ENCODE results near the gene OPRM1. TPM values are rescaled to one million over a fixed set of nuclear protein-coding genes. Genes with fewer than 3 reads are reported as not detected.
A peak's percentile ranks its signal among the peaks of the same experiment; 100 is the strongest.

The OPRM1 gene
- total RNA-seq, 1 donor from 2014 or later, result not detected

DNA sequence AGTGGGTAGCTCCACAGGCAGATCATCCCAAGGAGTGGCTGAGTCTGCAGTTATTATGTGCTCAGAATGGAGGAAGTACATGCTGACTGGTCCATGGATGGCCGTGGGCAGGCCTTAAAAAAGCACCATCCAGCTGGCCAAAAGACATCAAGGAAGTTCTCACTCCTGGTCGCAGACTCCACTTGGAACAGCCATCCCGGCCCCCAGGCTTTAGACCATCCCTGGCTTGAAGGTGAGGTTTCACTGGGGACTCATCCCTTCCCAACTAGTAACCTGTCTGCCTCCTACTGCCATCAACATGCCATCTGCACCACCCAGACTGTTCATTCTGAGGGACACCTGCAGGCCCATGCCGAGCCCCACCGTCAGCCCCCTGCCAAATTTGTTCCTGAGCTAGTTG, 36.1 kb upstream of the OPRM1 start:
- TF ChIP-seq, protein P1, sequence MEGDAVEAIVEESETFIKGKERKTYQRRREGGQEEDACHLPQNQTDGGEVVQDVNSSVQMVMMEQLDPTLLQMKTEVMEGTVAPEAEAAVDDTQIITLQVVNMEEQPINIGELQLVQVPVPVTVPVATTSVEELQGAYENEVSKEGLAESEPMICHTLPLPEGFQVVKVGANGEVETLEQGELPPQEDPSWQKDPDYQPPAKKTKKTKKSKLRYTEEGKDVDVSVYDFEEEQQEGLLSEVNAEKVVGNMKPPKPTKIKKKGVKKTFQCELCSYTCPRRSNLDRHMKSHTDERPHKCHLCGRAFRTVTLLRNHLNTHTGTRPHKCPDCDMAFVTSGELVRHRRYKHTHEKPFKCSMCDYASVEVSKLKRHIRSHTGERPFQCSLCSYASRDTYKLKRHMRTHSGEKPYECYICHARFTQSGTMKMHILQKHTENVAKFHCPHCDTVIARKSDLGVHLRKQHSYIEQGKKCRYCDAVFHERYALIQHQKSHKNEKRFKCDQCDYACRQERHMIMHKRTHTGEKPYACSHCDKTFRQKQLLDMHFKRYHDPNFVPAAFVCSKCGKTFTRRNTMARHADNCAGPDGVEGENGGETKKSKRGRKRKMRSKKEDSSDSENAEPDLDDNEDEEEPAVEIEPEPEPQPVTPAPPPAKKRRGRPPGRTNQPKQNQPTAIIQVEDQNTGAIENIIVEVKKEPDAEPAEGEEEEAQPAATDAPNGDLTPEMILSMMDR (conservative IDR thresholded peaks at IDR 0.05; ENCODE audit: low read depth, low read length), result no peak
- no peak for DNase-seq (ENCODE audit: low read depth)
- H3K4me3 ChIP-seq (ENCODE audit: low read depth, low read length), result no peak overlapping the region

GRCh38 chr6:154010371-154010770, 28.7 kb upstream of the OPRM1 start:
- H3K4me3 ChIP-seq (ENCODE audit: low read depth, low read length), result no peak overlapping the region
- TF ChIP-seq, protein P1 (conservative IDR thresholded peaks at IDR 0.05; ENCODE audit: low read depth, low read length), result no peak
- no peak for DNase-seq (ENCODE audit: low read depth)

- H3K4me3 ChIP-seq (ENCODE audit: low read depth, low read length), result no peak overlapping the region
- DNase-seq (ENCODE audit: low read depth), result no peak
- TF ChIP-seq, protein P1 (conservative IDR thresholded peaks at IDR 0.05; ENCODE audit: low read depth, low read length), result no peak
Measured at GRCh38 chr6:154012852-154013251, 26.2 kb upstream of the OPRM1 start.

DNA sequence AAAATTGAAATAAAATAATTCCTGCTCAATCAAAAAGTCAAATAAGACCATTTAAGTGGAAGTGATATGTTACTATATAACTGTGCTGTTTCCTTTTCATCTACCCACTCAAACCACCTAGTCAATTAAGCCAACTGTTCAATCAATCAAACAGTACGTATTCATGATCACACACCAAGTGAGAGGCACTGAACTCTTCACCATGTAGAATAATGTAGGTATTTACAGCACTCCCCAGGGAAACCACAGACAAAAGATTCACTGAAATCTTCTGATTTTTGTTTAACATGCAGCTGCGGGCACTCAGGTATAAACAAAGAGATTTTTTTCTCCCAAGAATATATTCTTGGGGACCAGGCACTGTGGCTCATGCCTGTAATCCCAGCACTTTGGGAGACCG, 21.3 kb upstream of the OPRM1 start:
- no peak overlapping the region for H3K4me3 ChIP-seq (ENCODE audit: low read depth, low read length)
- TF ChIP-seq, protein P1 (conservative IDR thresholded peaks at IDR 0.05; ENCODE audit: low read depth, low read length), result no peak
- no peak for DNase-seq (ENCODE audit: low read depth)

DNA sequence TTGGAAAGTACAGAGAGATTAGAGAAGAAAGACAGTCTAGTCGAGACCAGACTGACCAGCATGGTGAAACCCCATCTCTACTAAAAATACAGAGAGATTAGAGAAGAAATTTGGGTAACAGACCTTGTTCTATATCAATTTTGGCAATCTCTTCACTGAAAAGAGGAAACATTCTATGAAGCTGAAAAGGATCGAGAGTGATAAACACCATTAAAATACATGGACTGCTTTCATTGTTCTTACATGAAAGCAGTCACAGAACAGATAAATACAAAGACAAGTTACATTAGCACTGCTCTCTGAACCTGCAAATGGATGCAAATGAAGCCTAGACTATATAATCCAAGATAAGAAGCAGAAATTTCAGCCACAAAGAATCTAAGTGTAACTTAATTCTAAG, 8.4 kb upstream of the OPRM1 start:
- no peak for DNase-seq (ENCODE audit: low read depth)
- no peak overlapping the region for H3K4me3 ChIP-seq (ENCODE audit: low read depth, low read length)
- TF ChIP-seq, protein P1 (conservative IDR thresholded peaks at IDR 0.05; ENCODE audit: low read depth, low read length), result no peak

DNA sequence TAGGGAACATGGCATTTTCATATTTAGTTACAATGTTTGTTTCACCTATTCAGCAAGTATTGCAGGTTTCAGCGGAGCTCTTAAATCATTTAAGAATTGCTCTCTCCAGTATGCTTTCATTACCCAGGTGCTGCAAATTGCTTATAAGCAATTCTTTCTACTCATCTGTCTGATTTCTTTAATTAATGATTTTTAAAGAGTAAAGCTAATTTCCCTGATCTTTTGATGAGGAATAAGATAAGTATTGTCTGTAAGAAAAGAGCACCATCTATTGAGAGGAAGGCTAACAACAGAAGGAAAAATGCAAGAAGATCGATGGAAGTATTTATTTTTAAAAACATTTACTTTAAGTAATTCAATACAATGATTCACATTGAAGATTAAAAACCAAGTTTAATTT, 2.0 kb downstream of the OPRM1 start:
- DNase-seq (ENCODE audit: low read depth), result no peak
- H3K4me3 ChIP-seq (ENCODE audit: low read depth, low read length), result no peak overlapping the region
- TF ChIP-seq, protein P1 (conservative IDR thresholded peaks at IDR 0.05; ENCODE audit: low read depth, low read length), result peak; percentile 17

GRCh38 chr6:154053141-154053540, 14.1 kb downstream of the OPRM1 start:
- TF ChIP-seq, protein P1 (conservative IDR thresholded peaks at IDR 0.05; ENCODE audit: low read depth, low read length), result no peak
- no peak for DNase-seq (ENCODE audit: low read depth)
- H3K4me3 ChIP-seq (ENCODE audit: low read depth, low read length), result no peak overlapping the region

Measured in epithelial cell of proximal tubule (primary cell).